ENCODE results near the gene MCCD1. TPM values are rescaled to one million over a fixed set of nuclear protein-coding genes. Genes with fewer than 3 reads are reported as not detected.

MCCD1 gene
- total RNA-seq, 1 donor from 2014 or later = not detected

DNA sequence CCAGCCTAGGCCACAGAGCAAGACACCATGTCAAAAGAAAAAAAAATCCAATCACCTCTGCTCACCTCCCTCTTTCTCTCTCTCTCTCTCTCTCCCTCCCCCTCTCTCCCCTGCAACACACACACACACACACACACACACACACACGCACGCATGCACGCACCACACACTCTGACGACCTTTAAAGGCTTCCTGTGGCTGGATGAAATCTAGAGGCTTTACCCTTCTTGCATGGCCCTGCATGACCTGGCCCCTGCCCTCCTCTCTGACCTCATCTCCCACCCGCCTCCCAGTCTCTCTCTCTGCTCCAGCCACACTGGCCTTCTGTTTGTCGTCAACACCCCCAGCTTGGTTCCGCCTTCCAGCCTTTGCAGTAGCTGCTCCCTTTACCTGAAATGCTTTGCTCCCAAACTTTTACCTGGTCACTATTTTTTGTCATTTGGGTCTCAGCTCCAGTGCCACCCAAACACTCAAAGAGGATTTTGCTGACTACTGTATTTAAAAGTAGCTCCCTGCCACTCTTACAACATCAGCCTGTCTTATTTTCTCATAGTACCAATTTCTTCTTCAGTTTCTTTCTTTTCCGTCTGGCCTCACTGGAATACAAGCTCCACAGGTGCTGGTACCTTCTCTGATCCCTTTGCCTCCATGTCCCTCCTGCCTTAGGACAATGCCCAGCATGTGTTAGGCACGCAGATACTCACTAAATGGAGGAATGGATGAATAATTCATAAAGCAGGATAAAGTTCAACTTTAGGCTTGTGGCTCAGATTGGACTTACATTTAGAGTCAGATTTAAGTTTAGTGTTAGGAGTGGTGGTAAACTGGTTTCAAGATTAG, 39.0 kb downstream of the MCCD1 start:
- TF ChIP-seq, protein P1, sequence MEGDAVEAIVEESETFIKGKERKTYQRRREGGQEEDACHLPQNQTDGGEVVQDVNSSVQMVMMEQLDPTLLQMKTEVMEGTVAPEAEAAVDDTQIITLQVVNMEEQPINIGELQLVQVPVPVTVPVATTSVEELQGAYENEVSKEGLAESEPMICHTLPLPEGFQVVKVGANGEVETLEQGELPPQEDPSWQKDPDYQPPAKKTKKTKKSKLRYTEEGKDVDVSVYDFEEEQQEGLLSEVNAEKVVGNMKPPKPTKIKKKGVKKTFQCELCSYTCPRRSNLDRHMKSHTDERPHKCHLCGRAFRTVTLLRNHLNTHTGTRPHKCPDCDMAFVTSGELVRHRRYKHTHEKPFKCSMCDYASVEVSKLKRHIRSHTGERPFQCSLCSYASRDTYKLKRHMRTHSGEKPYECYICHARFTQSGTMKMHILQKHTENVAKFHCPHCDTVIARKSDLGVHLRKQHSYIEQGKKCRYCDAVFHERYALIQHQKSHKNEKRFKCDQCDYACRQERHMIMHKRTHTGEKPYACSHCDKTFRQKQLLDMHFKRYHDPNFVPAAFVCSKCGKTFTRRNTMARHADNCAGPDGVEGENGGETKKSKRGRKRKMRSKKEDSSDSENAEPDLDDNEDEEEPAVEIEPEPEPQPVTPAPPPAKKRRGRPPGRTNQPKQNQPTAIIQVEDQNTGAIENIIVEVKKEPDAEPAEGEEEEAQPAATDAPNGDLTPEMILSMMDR (conservative IDR thresholded peaks at IDR 0.05; ENCODE audit: low read depth, low read length) = no peak
- no peak for DNase-seq (ENCODE audit: low read depth)
- no peak overlapping the region for H3K4me3 ChIP-seq (ENCODE audit: low read depth, low read length)

DNA sequence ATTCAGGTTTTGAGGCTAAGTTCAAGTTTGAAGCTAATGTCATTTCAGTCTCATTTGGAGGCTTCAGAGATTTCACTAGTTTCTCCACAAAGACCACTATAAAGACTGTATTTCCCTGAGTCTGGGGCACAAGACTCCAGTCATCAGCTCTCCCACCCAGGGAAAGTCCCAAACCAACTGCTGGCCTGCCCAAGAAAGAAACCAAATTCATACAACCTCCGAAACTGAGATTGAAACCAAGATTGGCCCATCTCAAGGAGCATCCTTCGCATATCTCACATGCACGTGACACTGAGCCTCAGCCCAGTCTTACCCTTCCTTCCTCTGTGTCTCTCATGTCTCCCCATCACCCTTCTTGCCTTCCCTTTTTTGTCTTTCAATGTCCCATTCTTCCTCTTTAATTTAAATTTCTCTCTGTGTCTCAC, 39.8 kb downstream of the MCCD1 start:
- TF ChIP-seq, protein P1 (conservative IDR thresholded peaks at IDR 0.05; ENCODE audit: low read depth, low read length) = no peak
- no peak overlapping the region for H3K4me3 ChIP-seq (ENCODE audit: low read depth, low read length)
- no peak for DNase-seq (ENCODE audit: low read depth)

DNA sequence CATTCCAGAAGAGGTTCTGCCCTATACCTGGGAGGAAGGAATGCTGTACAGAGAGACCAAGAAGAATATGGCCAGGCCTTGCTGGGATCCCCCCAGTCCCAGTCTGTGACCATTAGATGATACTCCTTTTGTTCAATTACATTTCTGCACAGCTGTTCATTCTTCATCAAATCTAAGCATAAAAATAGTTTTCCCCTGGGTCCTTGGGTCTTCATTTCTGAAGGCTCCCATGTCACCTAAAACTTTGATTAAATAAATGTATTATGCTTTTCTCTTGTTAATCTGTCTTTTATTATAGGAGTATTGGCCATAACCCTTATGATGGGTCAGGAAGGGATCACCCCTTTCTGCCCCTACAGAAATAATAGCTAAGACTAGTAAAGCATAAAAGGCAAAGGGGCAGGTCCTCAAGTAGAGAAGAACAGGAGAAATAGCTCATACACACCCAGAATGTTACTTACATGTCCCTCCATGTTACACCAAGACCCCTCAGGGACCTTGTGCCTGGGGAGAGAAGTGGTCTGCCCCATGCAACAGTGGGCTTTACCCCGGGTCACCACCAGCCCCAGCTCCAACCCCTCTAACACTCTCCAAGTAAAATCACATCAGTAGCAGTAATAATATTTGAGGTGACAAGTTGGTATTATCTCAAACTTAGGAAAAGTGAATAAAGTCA, 41.2 kb downstream of the MCCD1 start:
- H3K4me3 ChIP-seq (ENCODE audit: low read depth, low read length) = no peak overlapping the region
- DNase-seq (ENCODE audit: low read depth) = no peak
- TF ChIP-seq, protein P1 (conservative IDR thresholded peaks at IDR 0.05; ENCODE audit: low read depth, low read length) = no peak

DNA sequence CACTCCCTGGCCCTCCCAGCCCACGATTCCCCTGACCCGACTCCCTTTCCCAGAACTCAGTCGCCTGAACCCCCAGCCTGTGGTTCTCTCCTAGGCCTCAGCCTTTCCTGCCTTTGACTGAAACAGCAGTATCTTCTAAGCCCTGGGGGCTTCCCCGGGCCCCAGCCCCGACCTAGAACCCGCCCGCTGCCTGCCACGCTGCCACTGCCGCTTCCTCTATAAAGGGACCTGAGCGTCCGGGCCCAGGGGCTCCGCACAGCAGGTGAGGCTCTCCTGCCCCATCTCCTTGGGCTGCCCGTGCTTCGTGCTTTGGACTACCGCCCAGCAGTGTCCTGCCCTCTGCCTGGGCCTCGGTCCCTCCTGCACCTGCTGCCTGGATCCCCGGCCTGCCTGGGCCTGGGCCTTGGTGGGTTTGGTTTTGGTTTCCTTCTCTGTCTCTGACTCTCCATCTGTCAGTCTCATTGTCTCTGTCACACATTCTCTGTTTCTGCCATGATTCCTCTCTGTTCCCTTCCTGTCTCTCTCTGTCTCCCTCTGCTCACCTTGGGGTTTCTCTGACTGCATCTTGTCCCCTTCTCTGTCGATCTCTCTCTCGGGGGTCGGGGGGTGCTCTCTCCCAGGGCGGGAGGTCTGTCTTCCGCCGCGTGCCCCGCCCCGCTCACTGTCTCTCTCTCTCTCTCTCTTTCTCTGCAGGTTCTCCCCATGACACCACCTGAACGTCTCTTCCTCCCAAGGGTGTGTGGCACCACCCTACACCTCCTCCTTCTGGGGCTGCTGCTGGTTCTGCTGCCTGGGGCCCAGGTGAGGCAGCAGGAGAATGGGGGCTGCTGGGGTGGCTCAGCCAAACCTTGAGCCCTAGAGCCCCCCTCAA, 43.5 kb downstream of the MCCD1 start, which contains the start of gene LTA:
LTA (plus strand) TSS at position 249 of the 871 bp plus-strand sequence; CDS start at position 703, 454 bp downstream.
- TF ChIP-seq, protein P1 (conservative IDR thresholded peaks at IDR 0.05; ENCODE audit: low read depth, low read length) = no peak
- no peak within 1 kb of the TSS for H3K4me3 ChIP-seq (ENCODE audit: low read depth, low read length)
- no peak for DNase-seq (ENCODE audit: low read depth)

DNA sequence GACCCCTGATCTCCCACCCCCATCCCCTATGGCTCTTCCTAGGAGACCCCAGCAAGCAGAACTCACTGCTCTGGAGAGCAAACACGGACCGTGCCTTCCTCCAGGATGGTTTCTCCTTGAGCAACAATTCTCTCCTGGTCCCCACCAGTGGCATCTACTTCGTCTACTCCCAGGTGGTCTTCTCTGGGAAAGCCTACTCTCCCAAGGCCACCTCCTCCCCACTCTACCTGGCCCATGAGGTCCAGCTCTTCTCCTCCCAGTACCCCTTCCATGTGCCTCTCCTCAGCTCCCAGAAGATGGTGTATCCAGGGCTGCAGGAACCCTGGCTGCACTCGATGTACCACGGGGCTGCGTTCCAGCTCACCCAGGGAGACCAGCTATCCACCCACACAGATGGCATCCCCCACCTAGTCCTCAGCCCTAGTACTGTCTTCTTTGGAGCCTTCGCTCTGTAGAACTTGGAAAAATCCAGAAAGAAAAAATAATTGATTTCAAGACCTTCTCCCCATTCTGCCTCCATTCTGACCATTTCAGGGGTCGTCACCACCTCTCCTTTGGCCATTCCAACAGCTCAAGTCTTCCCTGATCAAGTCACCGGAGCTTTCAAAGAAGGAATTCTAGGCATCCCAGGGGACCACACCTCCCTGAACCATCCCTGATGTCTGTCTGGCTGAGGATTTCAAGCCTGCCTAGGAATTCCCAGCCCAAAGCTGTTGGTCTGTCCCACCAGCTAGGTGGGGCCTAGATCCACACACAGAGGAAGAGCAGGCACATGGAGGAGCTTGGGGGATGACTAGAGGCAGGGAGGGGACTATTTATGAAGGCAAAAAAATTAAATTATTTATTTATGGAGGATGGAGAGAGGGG, 44.7 kb downstream of the MCCD1 start:
- H3K4me3 ChIP-seq (ENCODE audit: low read depth, low read length) = no peak overlapping the region
- TF ChIP-seq, protein P1 (conservative IDR thresholded peaks at IDR 0.05; ENCODE audit: low read depth, low read length) = no peak
- no peak for DNase-seq (ENCODE audit: low read depth)
